ENCODE measurements around the gene LRRTM4.
"Not testable (repeated sequence)": the region's sequence is repeated elsewhere in the genome, so short reads cannot be mapped to it uniquely, and the experiment has no call there.

DNA sequence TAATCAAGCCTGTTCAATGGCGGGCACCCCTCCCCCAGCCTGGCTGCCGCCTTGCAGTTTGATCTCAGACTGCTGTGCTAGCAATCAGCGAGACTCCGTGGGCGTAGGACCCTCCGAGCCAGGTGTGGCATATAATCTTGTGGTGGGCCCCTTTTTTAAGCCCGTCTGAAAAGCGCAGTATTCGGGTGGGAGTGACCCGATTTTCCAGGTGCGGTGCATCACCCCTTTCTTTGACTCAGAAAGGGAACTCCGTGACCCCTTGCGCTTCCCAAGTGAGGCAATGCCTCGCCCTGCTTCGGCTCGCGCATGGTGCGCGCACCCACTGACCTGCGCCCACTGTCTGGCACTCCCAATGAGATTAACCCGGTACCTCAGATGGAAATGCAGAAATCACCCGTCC, 740.9 kb downstream of the LRRTM4 start:
- not testable (repeated sequence) for TF ChIP-seq TCF12 (IDR thresholded peaks at IDR 0.05; ENCODE audit: low read depth, low read length); RCOR1 (conservative IDR thresholded peaks at IDR 0.05; ENCODE audit: low read depth, low read length); BCL11A (IDR thresholded peaks at IDR 0.05; ENCODE audit: low read depth, low read length); EZH2 (IDR thresholded peaks at IDR 0.05; ENCODE audit: borderline replicate concordance, control insufficient read depth, low read depth, low read length); SMC3 (IDR thresholded peaks at IDR 0.05; ENCODE audit: borderline replicate concordance, low read length); MYB (IDR thresholded peaks at IDR 0.05; ENCODE audit: borderline replicate concordance, low read depth, low read length); EP300 (IDR thresholded peaks at IDR 0.05; ENCODE audit: borderline replicate concordance in 1 of 2, control insufficient read depth in 1 of 2, low read depth in 2 of 2, low read length in 2 of 2); PAX8 (IDR thresholded peaks at IDR 0.05); ASH2L (IDR thresholded peaks at IDR 0.05; ENCODE audit: borderline replicate concordance, low read depth); POLR2AphosphoS5 (IDR thresholded peaks at IDR 0.05; ENCODE audit: low read length); MTA2 (IDR thresholded peaks at IDR 0.05; ENCODE audit: low read depth)
- TF ChIP-seq, protein P1, sequence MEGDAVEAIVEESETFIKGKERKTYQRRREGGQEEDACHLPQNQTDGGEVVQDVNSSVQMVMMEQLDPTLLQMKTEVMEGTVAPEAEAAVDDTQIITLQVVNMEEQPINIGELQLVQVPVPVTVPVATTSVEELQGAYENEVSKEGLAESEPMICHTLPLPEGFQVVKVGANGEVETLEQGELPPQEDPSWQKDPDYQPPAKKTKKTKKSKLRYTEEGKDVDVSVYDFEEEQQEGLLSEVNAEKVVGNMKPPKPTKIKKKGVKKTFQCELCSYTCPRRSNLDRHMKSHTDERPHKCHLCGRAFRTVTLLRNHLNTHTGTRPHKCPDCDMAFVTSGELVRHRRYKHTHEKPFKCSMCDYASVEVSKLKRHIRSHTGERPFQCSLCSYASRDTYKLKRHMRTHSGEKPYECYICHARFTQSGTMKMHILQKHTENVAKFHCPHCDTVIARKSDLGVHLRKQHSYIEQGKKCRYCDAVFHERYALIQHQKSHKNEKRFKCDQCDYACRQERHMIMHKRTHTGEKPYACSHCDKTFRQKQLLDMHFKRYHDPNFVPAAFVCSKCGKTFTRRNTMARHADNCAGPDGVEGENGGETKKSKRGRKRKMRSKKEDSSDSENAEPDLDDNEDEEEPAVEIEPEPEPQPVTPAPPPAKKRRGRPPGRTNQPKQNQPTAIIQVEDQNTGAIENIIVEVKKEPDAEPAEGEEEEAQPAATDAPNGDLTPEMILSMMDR (IDR thresholded peaks at IDR 0.05 in 2 of 3, conservative IDR thresholded peaks at IDR 0.05 in 1 of 3; ENCODE audit: control insufficient read depth in 2 of 3, extremely low read depth in 1 of 3, insufficient read depth in 1 of 3, low read depth in 3 of 3, low read length in 3 of 3) = not testable (repeated sequence)
- TF ChIP-seq, protein P2, sequence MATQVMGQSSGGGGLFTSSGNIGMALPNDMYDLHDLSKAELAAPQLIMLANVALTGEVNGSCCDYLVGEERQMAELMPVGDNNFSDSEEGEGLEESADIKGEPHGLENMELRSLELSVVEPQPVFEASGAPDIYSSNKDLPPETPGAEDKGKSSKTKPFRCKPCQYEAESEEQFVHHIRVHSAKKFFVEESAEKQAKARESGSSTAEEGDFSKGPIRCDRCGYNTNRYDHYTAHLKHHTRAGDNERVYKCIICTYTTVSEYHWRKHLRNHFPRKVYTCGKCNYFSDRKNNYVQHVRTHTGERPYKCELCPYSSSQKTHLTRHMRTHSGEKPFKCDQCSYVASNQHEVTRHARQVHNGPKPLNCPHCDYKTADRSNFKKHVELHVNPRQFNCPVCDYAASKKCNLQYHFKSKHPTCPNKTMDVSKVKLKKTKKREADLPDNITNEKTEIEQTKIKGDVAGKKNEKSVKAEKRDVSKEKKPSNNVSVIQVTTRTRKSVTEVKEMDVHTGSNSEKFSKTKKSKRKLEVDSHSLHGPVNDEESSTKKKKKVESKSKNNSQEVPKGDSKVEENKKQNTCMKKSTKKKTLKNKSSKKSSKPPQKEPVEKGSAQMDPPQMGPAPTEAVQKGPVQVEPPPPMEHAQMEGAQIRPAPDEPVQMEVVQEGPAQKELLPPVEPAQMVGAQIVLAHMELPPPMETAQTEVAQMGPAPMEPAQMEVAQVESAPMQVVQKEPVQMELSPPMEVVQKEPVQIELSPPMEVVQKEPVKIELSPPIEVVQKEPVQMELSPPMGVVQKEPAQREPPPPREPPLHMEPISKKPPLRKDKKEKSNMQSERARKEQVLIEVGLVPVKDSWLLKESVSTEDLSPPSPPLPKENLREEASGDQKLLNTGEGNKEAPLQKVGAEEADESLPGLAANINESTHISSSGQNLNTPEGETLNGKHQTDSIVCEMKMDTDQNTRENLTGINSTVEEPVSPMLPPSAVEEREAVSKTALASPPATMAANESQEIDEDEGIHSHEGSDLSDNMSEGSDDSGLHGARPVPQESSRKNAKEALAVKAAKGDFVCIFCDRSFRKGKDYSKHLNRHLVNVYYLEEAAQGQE (IDR thresholded peaks at IDR 0.05; ENCODE audit: low read depth, low read length) = not testable (repeated sequence)
- TF ChIP-seq, protein P3, sequence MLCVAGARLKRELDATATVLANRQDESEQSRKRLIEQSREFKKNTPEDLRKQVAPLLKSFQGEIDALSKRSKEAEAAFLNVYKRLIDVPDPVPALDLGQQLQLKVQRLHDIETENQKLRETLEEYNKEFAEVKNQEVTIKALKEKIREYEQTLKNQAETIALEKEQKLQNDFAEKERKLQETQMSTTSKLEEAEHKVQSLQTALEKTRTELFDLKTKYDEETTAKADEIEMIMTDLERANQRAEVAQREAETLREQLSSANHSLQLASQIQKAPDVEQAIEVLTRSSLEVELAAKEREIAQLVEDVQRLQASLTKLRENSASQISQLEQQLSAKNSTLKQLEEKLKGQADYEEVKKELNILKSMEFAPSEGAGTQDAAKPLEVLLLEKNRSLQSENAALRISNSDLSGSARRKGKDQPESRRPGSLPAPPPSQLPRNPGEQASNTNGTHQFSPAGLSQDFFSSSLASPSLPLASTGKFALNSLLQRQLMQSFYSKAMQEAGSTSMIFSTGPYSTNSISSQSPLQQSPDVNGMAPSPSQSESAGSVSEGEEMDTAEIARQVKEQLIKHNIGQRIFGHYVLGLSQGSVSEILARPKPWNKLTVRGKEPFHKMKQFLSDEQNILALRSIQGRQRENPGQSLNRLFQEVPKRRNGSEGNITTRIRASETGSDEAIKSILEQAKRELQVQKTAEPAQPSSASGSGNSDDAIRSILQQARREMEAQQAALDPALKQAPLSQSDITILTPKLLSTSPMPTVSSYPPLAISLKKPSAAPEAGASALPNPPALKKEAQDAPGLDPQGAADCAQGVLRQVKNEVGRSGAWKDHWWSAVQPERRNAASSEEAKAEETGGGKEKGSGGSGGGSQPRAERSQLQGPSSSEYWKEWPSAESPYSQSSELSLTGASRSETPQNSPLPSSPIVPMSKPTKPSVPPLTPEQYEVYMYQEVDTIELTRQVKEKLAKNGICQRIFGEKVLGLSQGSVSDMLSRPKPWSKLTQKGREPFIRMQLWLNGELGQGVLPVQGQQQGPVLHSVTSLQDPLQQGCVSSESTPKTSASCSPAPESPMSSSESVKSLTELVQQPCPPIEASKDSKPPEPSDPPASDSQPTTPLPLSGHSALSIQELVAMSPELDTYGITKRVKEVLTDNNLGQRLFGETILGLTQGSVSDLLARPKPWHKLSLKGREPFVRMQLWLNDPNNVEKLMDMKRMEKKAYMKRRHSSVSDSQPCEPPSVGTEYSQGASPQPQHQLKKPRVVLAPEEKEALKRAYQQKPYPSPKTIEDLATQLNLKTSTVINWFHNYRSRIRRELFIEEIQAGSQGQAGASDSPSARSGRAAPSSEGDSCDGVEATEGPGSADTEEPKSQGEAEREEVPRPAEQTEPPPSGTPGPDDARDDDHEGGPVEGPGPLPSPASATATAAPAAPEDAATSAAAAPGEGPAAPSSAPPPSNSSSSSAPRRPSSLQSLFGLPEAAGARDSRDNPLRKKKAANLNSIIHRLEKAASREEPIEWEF (IDR thresholded peaks at IDR 0.05; ENCODE audit: insufficient replicate concordance, low read depth, low read length) = not testable (repeated sequence)

Measured in GM12878 (cell line).